IMR-90 (cell line): Measurements from ENCODE around the gene SRGN. TPM values are rescaled to one million over a fixed set of nuclear protein-coding genes. Genes with fewer than 3 reads are reported as not detected.

ENCODE experiments used
- ATAC-seq: fragments of 200-7000 bp; cut with Tn5 transposase; 2 replicates; pipeline ENCODE4 v1.9.1; 2020; ENCODE audit warnings: low read depth, mild to moderate bottlenecking, moderate library complexity
- BruUV-seq: library from RNA; stranded (reverse); fragments of 400-500 nt; replicated peaks from 2 replicates; lab custom pipeline; 2021; lab: Mats Ljungman, UMichigan
- CTCF ChIA-PET: fragments of 300-600 bp; formaldehyde crosslinking; extraction: SDS; loops from one replicate; lab custom pipeline; 2021; ENCODE audit warnings: antibody characterized with exemption; lab: Yijun Ruan, JAX
- POLR2A ChIA-PET: fragments of 300-600 bp; sonication (Branson Sonifier 250); formaldehyde crosslinking; loops from one replicate; lab custom pipeline; 2022; ENCODE audit warnings: antibody characterized with exemption; ENCODE audit not compliant: unreplicated experiment; lab: Charles Lee
- DNase-seq: peaks from one replicate; pipeline ENCODE4 v3.0.0; 2013
- H2AFZ ChIP-seq: replicated peaks from 2 replicates; pipeline ENCODE3; 2013; ENCODE audit warnings: low read length, mild to moderate bottlenecking; ENCODE audit not compliant: poor library complexity
- H2AK5ac ChIP-seq: 2 replicates; pipeline ENCODE4 v1.6.1; 2013; ENCODE audit warnings: low read depth, low read length, inconsistent platforms
- H2AK9ac ChIP-seq: replicated peaks from 2 replicates; pipeline ENCODE3; 2013; ENCODE audit warnings: mild to moderate bottlenecking, low read depth, low read length, moderate library complexity; ENCODE audit not compliant: poor library complexity
- H2BK120ac ChIP-seq: 2 replicates; pipeline ENCODE4 v1.6.1; 2013; ENCODE audit warnings: low read depth, low read length, inconsistent platforms
- H2BK15ac ChIP-seq: 3 replicates; pipeline ENCODE4 v1.6.1; 2013; ENCODE audit warnings: low read depth, low read length, inconsistent platforms
- H2BK20ac ChIP-seq: 2 replicates; pipeline ENCODE4 v1.6.1; 2013; ENCODE audit warnings: low read depth, mild to moderate bottlenecking, inconsistent platforms, low read length, moderate library complexity
- H2BK5ac ChIP-seq: 2 replicates; pipeline ENCODE4 v1.6.1; 2013; ENCODE audit warnings: mild to moderate bottlenecking, low read depth, low read length, inconsistent platforms; ENCODE audit not compliant: poor library complexity, severe bottlenecking
- H3K14ac ChIP-seq: replicated peaks from 2 replicates; pipeline ENCODE4 v1.6.1; 2013; ENCODE audit warnings: low read depth, low read length, inconsistent platforms
- H3K18ac ChIP-seq: 2 replicates; pipeline ENCODE4 v1.6.1; 2013; ENCODE audit warnings: low read depth, low read length, control low read depth
- H3K23ac ChIP-seq: 2 replicates; pipeline ENCODE4 v1.6.1; 2013; ENCODE audit warnings: low read depth, low read length, inconsistent platforms
- H3K27ac ChIP-seq: 2 replicates; pipeline ENCODE4 v1.5.1; 2013; ENCODE audit warnings: mild to moderate bottlenecking, control low read depth, low read length; ENCODE audit not compliant: insufficient read depth
- H3K27me3 ChIP-seq: 2 replicates; pipeline ENCODE4 v1.6.1; 2013; ENCODE audit warnings: low read length; ENCODE audit not compliant: control insufficient read depth, insufficient read depth
- H3K36me3 ChIP-seq: 2 replicates; pipeline ENCODE4 v1.6.1; 2013; ENCODE audit warnings: low read length, mixed read lengths; ENCODE audit not compliant: control insufficient read depth, insufficient read depth
- H3K4ac ChIP-seq: 2 replicates; pipeline ENCODE4 v1.6.1; 2013; ENCODE audit warnings: low read depth, low read length, inconsistent platforms
- H3K4me1 ChIP-seq: 2 replicates; pipeline ENCODE4 v1.6.1; 2013; ENCODE audit warnings: low read length, mixed read lengths; ENCODE audit not compliant: control insufficient read depth, insufficient read depth
- H3K4me2 ChIP-seq: 2 replicates; pipeline ENCODE4 v1.6.1; 2013; ENCODE audit warnings: low read depth, mild to moderate bottlenecking, control low read depth, low read length, moderate library complexity
- H3K4me3 ChIP-seq: 2 replicates; pipeline ENCODE4 v1.5.1; 2013; ENCODE audit warnings: low read depth, mild to moderate bottlenecking, control low read depth, low read length, moderate library complexity; ENCODE audit not compliant: insufficient read depth
- H3K56ac ChIP-seq: 2 replicates; pipeline ENCODE4 v1.6.1; 2013; ENCODE audit warnings: low read length, inconsistent platforms; ENCODE audit not compliant: insufficient read depth; ENCODE audit errors: extremely low read depth
- H3K79me1 ChIP-seq, 2 experiments: 2 replicates each; pipeline ENCODE4 v1.6.1; 2013; ENCODE audit warnings: low read length in 2 of 2, inconsistent platforms in 1 of 2, low read depth in 1 of 2
- H3K9ac ChIP-seq: 2 replicates; pipeline ENCODE4 v1.6.1; 2013; ENCODE audit warnings: low read depth, low read length, control low read depth
- H3K9me1 ChIP-seq: 2 replicates; pipeline ENCODE4 v1.6.1; 2013; ENCODE audit warnings: low read length, inconsistent platforms; ENCODE audit not compliant: insufficient read depth
- H3K9me3 ChIP-seq: 2 replicates; pipeline ENCODE4 v1.6.1; 2013; ENCODE audit warnings: low read length; ENCODE audit not compliant: control insufficient read depth, insufficient read depth
- H4K20me1 ChIP-seq: 2 replicates; pipeline ENCODE4 v1.6.1; 2013; ENCODE audit warnings: low read length, inconsistent platforms; ENCODE audit not compliant: insufficient read depth
- H4K5ac ChIP-seq: 2 replicates; pipeline ENCODE4 v1.6.1; 2013; ENCODE audit warnings: mild to moderate bottlenecking, low read depth, low read length, control low read depth
- H4K8ac ChIP-seq, 2 experiments: 2 replicates each; pipeline ENCODE4 v1.6.1; 2013; ENCODE audit warnings: low read depth in 2 of 2, low read length in 2 of 2, control low read depth in 1 of 2, inconsistent platforms in 1 of 2
- H4K91ac ChIP-seq: 2 replicates; pipeline ENCODE4 v1.6.1; 2013; ENCODE audit warnings: low read depth, low read length, inconsistent platforms; ENCODE audit not compliant: insufficient read depth
- BHLHE40 ChIP-seq: fragments of 150-350 bp; IDR thresholded peaks from 2 replicates; pipeline ENCODE4 v1.6.1; 2016; ENCODE audit warnings: mild to moderate bottlenecking, low read depth, low read length
- CEBPB ChIP-seq: IDR thresholded peaks from 2 replicates; pipeline ENCODE4 v1.6.1; 2012; ENCODE audit warnings: low read depth, low read length, improper control_type of control experiment
- CHD1 ChIP-seq: IDR thresholded peaks from 2 replicates; pipeline ENCODE4 v1.6.1; 2012; ENCODE audit warnings: low read depth, low read length, improper control_type of control experiment
- FOS ChIP-seq: fragments of 150-350 bp; IDR thresholded peaks from 2 replicates; pipeline ENCODE4 v1.6.1; 2016; ENCODE audit warnings: low read depth, low read length
- MAFK ChIP-seq: IDR thresholded peaks from 2 replicates; pipeline ENCODE4 v1.6.1; 2012; ENCODE audit warnings: low read depth, low read length, improper control_type of control experiment
- MAZ ChIP-seq: IDR thresholded peaks from 2 replicates; pipeline ENCODE4 v1.6.1; 2012; ENCODE audit warnings: low read depth, mild to moderate bottlenecking, low read length, improper control_type of control experiment, moderate library complexity, borderline replicate concordance
- MXI1 ChIP-seq: IDR thresholded peaks from 2 replicates; pipeline ENCODE4 v1.6.1; 2012; ENCODE audit warnings: low read depth, mild to moderate bottlenecking, low read length, moderate library complexity, borderline replicate concordance
- NFE2L2 ChIP-seq: fragments of 150-350 bp; IDR thresholded peaks from 2 replicates; pipeline ENCODE4 v1.6.1; 2016; ENCODE audit warnings: low read depth, mild to moderate bottlenecking, low read length
- POLR2A ChIP-seq: IDR thresholded peaks from 2 replicates; pipeline ENCODE4 v1.6.1; 2012; ENCODE audit warnings: mild to moderate bottlenecking, low read depth, low read length
- RAD21 ChIP-seq: IDR thresholded peaks from 2 replicates; pipeline ENCODE4 v1.6.1; 2012; ENCODE audit warnings: low read length, improper control_type of control experiment
- RCOR1 ChIP-seq: IDR thresholded peaks from 2 replicates; pipeline ENCODE4 v1.6.1; 2012; ENCODE audit warnings: mild to moderate bottlenecking, low read length, improper control_type of control experiment; ENCODE audit not compliant: insufficient replicate concordance
- RFX5 ChIP-seq: IDR thresholded peaks from 2 replicates; pipeline ENCODE4 v1.8.0; 2012; ENCODE audit warnings: low read depth, mild to moderate bottlenecking, low read length, moderate library complexity
- SMC3 ChIP-seq: fragments of 150-350 bp; IDR thresholded peaks from 2 replicates; pipeline ENCODE4 v1.6.1; 2016; ENCODE audit warnings: low read depth, mild to moderate bottlenecking, antibody characterized with exemption, low read length, moderate library complexity
- WGBS, 2 experiments: methylation state at CpG; one replicate each; pipeline versions ENCODE4 v1.1.5 to v1.1.7; 2013; ENCODE audit warnings: missing lambda C conversion rate in 2 of 2; ENCODE audit not compliant: insufficient read length in 1 of 2; ENCODE audit errors: extremely low coverage in 2 of 2; 5-methylcytosine and 5-hydroxymethylcytosine counted together
- dilution Hi-C: fragments of 300-500 bp; cut with HindIII; formaldehyde crosslinking; loops from one replicate; pipeline ENCODE4 v1.14.3; 2018; ENCODE audit warnings: low sequenced_read_pairs; ENCODE audit not compliant: unreplicated experiment
- in situ Hi-C: fragments of 300-500 bp; cut with MboI; formaldehyde crosslinking; loops from 3 replicates; pipeline ENCODE4 v1.14.3; 2019; ENCODE audit warnings: low sequenced_read_pairs, inconsistent platforms, mixed read lengths
- intact Hi-C: fragments of 100-400 bp; cut with micrococcal nuclease; formaldehyde crosslinking; loops from 2 replicates; pipeline ENCODE4 v1.10.0; 2022
- polyA plus RNA-seq, 3 experiments: library from polyadenylated mRNA; depleted of rRNA; stranded (reverse); fragments of >200 nt; gene quantifications; 2 replicates each; pipeline ENCODE4 v1.2.3, GENCODE V29; 2012; ENCODE audit warnings: low replicate concordance in 1 of 3
- total RNA-seq: library from RNA; depleted of rRNA; stranded (reverse); fragments of >200 nt; gene quantifications from 2 replicates; pipeline ENCODE4 v1.2.3, GENCODE V29; 2012
- TF ChIP-seq, protein P1 (sequence below): fragments of 150-350 bp; IDR thresholded peaks from 2 replicates; pipeline ENCODE4 v1.6.1; 2016; ENCODE audit warnings: low read depth, mild to moderate bottlenecking, low read length, moderate library complexity, borderline replicate concordance
- TF ChIP-seq, protein P2 (sequence below): conservative IDR thresholded peaks from 2 replicates; pipeline ENCODE4 v1.5.1; 2012; ENCODE audit warnings: mild to moderate bottlenecking, low read depth, low read length, improper control_type of control experiment
- TF ChIP-seq, protein P3 (sequence below): fragments of 150-350 bp; IDR thresholded peaks from 2 replicates; pipeline ENCODE4 v1.6.1; 2017; ENCODE audit warnings: mild to moderate bottlenecking, antibody characterized with exemption, low read length, low read depth

SRGN gene
- total and polyA plus RNA-seq, 2 of the 4 experiments (the other 2 are of a cell fraction) = 33.3 to 41.4 TPM

DNA sequence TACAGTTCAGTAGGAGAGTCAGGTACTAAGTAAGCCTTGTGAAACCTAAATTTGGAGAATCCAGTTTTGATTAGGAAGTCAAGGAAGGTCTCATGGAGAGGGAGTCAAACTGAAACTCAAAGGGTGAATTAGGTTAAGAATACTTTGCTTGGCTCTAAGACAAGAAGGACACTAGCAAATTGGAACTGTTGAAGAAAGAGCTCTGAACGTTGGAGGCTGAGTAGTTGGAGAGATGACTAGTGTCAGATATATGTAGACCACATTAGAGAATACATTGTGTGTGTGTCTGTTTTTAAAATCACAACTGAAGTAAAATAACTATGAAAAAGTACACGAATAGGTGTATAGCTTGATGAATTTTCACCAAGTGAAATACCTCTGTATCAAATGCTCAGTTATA is 42.3 kb downstream of the SRGN start:
- H3K36me3 ChIP-seq = peaks cover 4% of the 10 kb centered on the region
- dilution Hi-C loops (no loop called here), intact Hi-C loops (no loop called here), in situ Hi-C loops (no loop called here)
- no peak overlapping the region for H2AFZ ChIP-seq
- no TSS peak for BruUV-seq
- H3K9me3 ChIP-seq = no peaks in the 10 kb centered on the region
- no peak overlapping the region for H3K14ac ChIP-seq
- H3K4me2 ChIP-seq = peak overlapping the region; percentile 60; the same call in 1 of the 2 replicates
- H2BK120ac ChIP-seq = no peak overlapping the region
- peaks cover 12 to 49% of the 10 kb centered on the region in 2 experiments; a peak in 3 of 4 replicates for H3K79me1 ChIP-seq
- no CpG with 5 or more reads among the region's 2 CpGs for WGBS, 2 experiments
- H3K9me1 ChIP-seq = no peaks in the 10 kb centered on the region; the same call in 1 of the 2 replicates
- ChIA-PET CTCF (no interaction called here), POLR2A (no interaction called here)
- no peak overlapping the region for H2BK20ac ChIP-seq
- no peak overlapping the region for H4K8ac ChIP-seq
- no peak overlapping the region for H3K18ac ChIP-seq
- no peak overlapping the region for H2AK5ac ChIP-seq
- ATAC-seq = peak; percentile 32; the same call in 1 of the 2 replicates
- H3K4me1 ChIP-seq = peaks cover 2% of the 10 kb centered on the region; the same call in 1 of the 2 replicates
- H4K91ac ChIP-seq = no peak overlapping the region
- no peak overlapping the region for H3K27ac ChIP-seq
- peaks cover 37% of the 10 kb centered on the region for H4K20me1 ChIP-seq
- no peak overlapping the region for H3K4ac ChIP-seq
- H4K5ac ChIP-seq = no peak overlapping the region
- H2AK9ac ChIP-seq = no peak overlapping the region
- H2BK15ac ChIP-seq = no peak overlapping the region
- no peak overlapping the region for H3K23ac ChIP-seq
- no peaks in the 10 kb centered on the region for H3K27me3 ChIP-seq
- H2BK5ac ChIP-seq = no peak overlapping the region
- no peak overlapping the region for H3K9ac ChIP-seq
- H3K56ac ChIP-seq = no peak overlapping the region
- no peak overlapping the region for H3K4me3 ChIP-seq
- peak; percentile 40 for DNase-seq
- TF ChIP-seq, protein P1, sequence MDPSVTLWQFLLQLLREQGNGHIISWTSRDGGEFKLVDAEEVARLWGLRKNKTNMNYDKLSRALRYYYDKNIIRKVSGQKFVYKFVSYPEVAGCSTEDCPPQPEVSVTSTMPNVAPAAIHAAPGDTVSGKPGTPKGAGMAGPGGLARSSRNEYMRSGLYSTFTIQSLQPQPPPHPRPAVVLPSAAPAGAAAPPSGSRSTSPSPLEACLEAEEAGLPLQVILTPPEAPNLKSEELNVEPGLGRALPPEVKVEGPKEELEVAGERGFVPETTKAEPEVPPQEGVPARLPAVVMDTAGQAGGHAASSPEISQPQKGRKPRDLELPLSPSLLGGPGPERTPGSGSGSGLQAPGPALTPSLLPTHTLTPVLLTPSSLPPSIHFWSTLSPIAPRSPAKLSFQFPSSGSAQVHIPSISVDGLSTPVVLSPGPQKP = no peak
- TF ChIP-seq BHLHE40 (no peak), MAZ (no peak), RFX5 (no peak), MXI1 (no peak), NFE2L2 (no peak), RAD21 (no peak), POLR2A (no peak), CHD1 (no peak), SMC3 (no peak), CEBPB (no peak), RCOR1 (no peak), FOS (no peak), MAFK (no peak)
- TF ChIP-seq, protein P2, sequence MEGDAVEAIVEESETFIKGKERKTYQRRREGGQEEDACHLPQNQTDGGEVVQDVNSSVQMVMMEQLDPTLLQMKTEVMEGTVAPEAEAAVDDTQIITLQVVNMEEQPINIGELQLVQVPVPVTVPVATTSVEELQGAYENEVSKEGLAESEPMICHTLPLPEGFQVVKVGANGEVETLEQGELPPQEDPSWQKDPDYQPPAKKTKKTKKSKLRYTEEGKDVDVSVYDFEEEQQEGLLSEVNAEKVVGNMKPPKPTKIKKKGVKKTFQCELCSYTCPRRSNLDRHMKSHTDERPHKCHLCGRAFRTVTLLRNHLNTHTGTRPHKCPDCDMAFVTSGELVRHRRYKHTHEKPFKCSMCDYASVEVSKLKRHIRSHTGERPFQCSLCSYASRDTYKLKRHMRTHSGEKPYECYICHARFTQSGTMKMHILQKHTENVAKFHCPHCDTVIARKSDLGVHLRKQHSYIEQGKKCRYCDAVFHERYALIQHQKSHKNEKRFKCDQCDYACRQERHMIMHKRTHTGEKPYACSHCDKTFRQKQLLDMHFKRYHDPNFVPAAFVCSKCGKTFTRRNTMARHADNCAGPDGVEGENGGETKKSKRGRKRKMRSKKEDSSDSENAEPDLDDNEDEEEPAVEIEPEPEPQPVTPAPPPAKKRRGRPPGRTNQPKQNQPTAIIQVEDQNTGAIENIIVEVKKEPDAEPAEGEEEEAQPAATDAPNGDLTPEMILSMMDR = no peak
- TF ChIP-seq, protein P3, sequence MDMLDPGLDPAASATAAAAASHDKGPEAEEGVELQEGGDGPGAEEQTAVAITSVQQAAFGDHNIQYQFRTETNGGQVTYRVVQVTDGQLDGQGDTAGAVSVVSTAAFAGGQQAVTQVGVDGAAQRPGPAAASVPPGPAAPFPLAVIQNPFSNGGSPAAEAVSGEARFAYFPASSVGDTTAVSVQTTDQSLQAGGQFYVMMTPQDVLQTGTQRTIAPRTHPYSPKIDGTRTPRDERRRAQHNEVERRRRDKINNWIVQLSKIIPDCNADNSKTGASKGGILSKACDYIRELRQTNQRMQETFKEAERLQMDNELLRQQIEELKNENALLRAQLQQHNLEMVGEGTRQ = no peak
